Activated CD4-positive, alpha-beta T cell treated with anti-CD3 and anti-CD28 coated beads, Interleukin-2, amount 50 U/mL, for 48 hours (primary cell): ENCODE data around the gene MAPK8.
A peak's percentile ranks its signal among the peaks of the same experiment; 100 is the strongest.
"Not testable (repeated sequence)": the region's sequence is repeated elsewhere in the genome, so short reads cannot be mapped to it uniquely, and the experiment has no call there.

Experiments used
- DNase-seq, 2 experiments: peaks; one replicate each; pipeline ENCODE4 v3.0.0-alpha.2; 2020

Gene MAPK8

GRCh38 chr10:48306265-48306869 is at the start of gene MAPK8:
Gene MAPK8 (plus strand): TSS chr10:48306677. CDS start chr10:48401661, 94,984 bp downstream.
- DNase-seq: peak; percentile 91 to 92

DNA sequence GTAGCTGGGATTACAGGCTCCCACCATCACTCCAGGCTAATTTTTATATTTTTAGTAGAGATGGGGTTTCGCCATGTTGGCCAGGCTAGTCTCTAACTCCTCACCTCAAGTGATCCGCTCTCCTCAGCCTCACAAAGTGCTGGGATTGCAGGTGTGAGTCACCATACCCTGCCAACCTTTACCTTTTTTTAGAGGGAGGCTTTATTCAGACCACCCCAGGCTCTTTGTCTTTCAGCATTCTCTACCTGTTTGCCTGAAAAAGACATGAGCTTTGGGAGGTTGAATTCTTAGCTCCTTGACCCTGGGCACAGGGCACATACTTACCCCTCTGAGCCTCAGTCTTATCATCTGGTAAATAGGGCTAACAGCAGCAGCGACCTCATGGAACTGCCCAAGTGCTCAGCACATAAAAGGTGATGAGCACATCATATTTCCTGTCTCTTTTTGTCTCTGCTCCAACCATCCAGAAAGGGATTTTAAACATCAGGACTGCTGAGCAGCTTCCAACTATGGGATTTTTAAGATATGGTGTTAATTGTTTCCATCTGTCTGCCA is 49.0 kb upstream of the MAPK8 start:
- DNase-seq: no peak

- DNase-seq: no peak
Observed at GRCh38 chr10:48258105-48258504, 48.4 kb upstream of the MAPK8 start.

DNA sequence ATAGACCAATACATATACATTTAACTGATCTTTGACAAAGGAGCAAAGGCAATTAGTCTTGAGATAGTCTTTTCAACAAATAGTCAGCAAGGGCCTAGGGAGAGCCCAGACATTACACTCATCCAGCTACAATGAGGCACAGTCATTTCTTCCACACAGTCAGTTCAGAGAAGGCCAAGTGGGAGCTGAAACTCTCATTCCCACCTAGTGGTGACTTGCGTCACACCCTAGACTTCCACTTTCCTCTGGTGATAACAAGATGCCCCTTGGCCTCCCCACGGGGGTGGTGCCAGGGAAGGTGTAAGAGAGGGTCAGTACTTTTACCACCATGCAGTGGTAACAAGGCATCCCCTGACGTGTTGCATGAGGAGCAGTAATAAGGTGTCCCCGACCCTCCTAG is 39.9 kb upstream of the MAPK8 start:
- DNase-seq: peak; percentile 14 to 18

DNA sequence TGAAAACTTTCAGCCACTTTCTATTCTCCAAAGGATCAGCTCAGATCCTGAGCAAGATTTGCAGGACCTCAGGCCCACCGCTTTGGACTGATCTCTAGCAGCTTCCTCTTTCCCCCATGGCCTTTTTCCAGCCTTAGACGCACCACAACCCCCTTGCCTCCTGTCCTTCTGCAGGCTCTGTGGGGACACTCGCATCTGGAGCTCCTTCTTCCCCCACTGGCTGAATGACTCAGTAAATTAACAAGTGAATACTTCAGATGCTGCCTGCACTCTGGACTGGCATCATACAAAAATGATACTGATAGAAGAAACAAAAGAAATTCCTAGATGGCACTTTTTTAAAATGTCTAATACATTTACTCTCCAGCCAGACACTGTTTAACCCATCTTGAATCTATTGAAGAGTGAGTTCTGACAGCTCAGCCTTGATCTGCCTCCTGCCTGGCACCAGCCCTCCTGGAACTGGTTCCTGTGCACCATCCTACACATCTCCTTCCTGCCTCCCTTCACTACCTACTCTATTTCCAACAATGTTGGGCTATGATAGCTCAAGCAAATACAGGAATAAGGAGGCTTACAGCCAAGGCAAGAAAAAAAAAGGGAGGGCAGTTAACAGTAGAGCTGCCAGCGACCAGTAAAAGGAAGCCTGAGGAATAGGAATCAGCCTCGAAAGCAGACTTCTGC is 35.3 kb upstream of the MAPK8 start:
- DNase-seq: no peak

- no peak for DNase-seq
Observed at GRCh38 chr10:48272682-48273081, 33.8 kb upstream of the MAPK8 start.

DNA sequence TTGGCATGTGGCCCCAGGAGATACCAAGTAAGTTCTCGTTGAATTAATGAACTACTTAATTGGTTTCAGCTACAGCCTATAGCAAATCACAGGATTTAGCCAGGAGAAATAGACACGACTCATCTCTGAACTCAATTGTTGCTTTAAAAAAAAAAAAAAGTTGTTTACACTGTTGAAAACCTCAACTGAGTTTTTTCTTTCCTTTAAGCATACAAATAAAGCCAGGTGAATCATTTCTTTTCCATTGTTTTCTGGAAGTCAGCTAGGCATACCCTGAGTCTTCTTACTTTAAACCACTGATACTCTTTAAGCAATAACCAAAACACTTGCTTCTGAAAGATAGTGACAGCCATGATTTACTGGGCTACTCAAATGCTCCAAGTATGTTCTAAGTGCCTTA is 32.7 kb upstream of the MAPK8 start:
- no peak for DNase-seq

DNA sequence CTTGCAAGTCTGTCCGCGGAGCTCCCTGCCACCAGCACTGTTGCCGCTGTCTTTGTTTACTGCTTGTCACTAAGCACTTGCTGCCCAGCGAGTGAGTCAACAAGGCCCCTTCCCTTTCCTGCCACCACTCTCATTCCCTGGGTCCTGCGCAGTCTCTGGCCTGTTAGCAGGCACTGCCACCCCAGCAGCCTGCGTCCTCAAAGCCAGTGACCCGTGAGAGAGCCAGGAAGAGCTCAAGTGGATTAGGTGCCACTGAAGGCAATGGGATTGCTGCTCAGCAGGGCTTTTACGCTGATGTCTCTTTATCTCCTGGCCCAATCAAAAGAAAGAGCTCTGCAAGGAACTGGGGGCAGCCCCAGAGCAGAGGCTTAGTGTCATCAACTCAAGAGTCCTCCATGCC is 31.8 kb upstream of the MAPK8 start, which contains the start of gene FRMPD2:
Gene FRMPD2 (minus strand): TSS at position 61 of the 400 bp plus-strand sequence. CDS start 129 bp downstream, outside the sequence.
- no peak for DNase-seq

DNA sequence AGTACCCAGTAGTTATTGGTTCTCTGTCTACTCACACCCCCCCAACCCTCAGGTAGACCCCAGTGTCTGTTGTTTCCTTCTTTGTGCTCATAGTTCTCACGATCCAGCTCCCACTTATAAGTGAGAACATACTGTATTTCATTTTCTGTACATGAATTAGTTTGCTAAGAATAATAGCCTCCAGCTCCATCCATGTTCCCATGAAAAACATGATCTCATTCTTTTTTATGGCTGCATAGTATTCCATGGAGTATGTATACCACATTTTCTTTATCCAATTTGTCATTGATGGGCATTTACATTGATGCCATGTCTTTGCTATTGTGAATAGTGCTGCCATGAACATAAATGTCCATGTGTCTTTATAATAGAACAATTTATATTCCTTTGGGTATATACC is 29.4 kb upstream of the MAPK8 start:
- no peak for DNase-seq

DNA sequence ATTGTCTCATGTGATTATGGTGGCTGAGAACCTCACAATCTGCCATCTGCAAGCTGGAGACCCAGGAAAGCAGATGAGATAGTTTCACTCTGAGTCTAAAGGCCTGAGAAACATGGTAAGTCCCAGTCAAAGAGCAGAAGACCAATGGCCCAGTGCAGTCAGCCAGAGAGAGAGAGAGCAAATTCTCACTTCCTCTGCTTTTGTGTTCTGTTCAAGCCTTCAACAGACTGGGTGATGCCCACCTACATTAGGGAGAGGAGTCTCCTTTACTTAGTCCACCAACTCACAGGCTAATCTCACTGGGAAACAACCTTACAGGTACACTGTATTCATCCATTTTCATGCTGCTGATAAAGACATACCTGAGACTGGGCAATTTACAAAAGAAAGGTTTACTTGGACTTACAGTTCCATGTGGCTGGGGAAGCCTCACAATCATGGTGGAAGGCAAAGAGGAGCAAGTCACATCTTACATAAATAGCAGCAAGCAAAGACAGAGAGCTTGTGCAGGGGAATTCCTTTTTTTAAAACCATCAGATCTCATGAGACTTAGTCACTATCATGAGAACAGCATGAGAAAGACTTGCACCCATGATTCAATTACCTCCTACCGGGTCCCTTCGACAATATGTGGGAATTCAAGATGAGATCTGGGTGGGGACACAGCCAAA is 27.3 kb upstream of the MAPK8 start:
- DNase-seq: no peak

- DNase-seq: not testable (repeated sequence)
Observed at GRCh38 chr10:48281697-48282096, 24.8 kb upstream of the MAPK8 start.

DNA sequence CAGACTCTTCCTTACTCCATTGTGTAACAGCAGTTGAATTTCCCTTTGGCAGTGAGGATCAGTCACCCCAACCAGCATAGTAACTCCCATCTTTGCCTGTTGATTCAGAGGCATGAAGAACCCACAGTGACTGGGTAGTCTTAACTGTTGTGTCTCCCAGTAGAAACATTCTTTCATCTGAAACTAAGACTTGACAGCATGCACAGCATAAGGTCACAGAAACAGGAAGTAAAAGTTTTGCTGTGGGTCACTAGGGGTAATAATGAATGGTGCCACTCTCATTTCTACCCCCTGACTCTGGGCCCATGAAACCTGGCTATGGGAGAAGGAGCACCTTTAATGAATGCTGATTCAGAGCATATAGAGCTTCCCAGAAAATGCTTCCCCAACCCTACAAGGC is 23.6 kb upstream of the MAPK8 start:
- DNase-seq: no peak

GRCh38 chr10:48284002-48284546 is 22.4 kb upstream of the MAPK8 start:
- DNase-seq: no peak

GRCh38 chr10:48284811-48285210 is 21.7 kb upstream of the MAPK8 start:
- no peak for DNase-seq

DNA sequence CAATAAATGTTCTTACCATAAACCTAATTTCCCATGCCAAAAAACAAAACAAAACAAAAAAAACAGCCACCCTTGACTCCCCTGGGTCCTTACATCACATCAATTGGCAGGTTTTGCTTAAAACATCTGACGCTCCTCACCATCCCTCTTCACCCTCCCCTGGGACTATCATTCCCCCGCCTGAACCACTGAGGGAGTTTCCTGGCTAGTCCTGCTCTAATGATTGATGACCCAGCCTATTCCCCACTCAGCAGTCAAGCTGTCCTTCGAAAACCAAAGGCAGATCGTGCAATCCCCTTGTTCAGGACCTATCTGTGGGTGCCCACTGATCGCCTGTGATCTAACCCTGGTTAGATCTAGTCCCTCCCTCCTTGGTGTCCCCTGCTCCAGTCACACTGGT is 20.8 kb upstream of the MAPK8 start:
- DNase-seq: no peak

DNA sequence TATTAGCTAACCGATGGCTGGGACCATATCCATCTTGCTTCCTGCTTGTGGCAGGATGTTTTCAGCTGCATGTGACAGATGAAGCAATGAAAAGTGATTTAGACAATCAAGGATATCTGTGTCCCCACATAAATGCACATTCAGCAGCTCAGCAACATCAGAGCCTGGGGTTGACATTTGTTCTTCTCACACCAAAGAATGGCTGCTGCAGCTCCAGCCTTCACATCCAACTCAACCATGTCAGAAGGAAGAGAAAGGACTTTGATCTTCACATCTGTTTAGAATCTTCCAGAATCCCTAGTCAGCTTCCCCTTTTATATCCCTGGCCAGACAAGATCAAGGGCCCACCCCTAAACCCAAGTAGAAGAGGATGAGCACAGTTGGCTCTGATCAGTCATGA is 20.1 kb upstream of the MAPK8 start:
- no peak for DNase-seq

GRCh38 chr10:48287417-48288391 is 18.8 kb upstream of the MAPK8 start:
- DNase-seq: no peak

DNA sequence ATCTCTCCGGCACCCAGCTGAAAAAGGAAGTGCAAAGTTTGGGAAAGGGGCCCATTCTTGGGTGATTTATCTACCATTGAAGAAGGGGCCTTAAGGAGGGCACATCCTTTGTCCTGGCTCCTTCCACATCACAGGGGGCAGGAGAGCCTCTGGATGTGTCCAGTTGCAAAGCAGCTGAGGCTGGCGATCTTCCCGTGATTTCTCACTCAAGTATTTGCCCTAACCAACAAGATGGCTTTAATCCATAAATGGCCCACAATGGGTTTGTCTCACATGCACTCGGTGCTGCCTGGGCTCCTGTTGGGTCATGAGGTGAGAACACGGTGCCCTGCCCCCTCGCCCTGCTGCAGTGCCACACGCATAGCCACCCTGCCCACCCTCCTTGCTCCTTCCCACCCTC is 17.8 kb upstream of the MAPK8 start:
- DNase-seq: no peak

GRCh38 chr10:48289501-48290238 is 16.8 kb upstream of the MAPK8 start:
- DNase-seq: peak; percentile 54 to 58

- DNase-seq: no peak
Observed at GRCh38 chr10:48290286-48290685, 16.2 kb upstream of the MAPK8 start.

DNA sequence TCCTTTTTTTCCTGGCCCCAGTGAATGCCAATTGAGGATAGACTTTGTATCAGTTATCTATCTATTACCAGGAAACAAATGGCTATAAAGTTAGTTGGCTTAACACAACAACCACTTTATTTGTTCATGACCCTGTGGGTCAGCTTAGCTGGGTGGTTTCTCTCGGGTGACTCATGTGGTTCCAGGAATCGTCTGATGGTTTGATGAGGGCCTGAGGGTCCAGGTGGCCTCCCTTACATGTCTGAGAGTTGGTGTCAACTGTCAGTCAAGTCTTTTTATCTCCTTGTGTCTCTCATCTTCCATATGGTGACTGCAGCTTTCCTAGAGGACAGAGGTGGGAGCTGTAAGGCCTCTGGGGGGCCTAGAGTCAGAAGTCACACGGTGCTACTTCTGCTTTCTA is 15.3 kb upstream of the MAPK8 start:
- DNase-seq: no peak

DNA sequence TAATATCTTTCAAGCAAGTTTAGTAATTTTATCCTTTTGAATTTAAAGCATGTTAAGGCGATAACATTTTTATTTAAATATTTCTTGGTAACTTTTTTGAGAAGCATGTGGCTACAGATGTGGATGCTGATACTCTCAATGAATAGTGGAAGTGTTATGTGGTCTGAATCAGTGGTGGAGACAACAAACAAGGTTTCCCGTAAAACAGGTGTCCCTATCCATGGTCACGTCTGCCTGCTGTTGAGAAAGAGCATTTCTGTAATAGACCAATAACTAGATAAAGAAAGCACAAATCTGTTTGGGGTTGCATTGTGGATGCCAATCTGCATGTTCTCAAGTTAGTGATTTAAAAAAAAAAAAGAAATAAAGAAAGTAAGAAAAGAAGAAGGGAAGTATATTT is 13.9 kb upstream of the MAPK8 start:
- DNase-seq: no peak
